ENCODE measurements around the gene HIVEP3.

HIVEP3 gene

GRCh38 chr1:41488040-41488951, 430.4 kb downstream of the HIVEP3 start:
- peaks cover 53% of the 10 kb centered on the region for H3K27me3 Mint-ChIP-seq
- no peak for ATAC-seq
- no peak overlapping the region for H3K4me3 Mint-ChIP-seq
- H3K27ac Mint-ChIP-seq: no peak overlapping the region
- no peak for DNase-seq
- H3K4me1 Mint-ChIP-seq: peaks cover 10% of the 10 kb centered on the region
- no peaks in the 10 kb centered on the region for H3K9me3 Mint-ChIP-seq

DNA sequence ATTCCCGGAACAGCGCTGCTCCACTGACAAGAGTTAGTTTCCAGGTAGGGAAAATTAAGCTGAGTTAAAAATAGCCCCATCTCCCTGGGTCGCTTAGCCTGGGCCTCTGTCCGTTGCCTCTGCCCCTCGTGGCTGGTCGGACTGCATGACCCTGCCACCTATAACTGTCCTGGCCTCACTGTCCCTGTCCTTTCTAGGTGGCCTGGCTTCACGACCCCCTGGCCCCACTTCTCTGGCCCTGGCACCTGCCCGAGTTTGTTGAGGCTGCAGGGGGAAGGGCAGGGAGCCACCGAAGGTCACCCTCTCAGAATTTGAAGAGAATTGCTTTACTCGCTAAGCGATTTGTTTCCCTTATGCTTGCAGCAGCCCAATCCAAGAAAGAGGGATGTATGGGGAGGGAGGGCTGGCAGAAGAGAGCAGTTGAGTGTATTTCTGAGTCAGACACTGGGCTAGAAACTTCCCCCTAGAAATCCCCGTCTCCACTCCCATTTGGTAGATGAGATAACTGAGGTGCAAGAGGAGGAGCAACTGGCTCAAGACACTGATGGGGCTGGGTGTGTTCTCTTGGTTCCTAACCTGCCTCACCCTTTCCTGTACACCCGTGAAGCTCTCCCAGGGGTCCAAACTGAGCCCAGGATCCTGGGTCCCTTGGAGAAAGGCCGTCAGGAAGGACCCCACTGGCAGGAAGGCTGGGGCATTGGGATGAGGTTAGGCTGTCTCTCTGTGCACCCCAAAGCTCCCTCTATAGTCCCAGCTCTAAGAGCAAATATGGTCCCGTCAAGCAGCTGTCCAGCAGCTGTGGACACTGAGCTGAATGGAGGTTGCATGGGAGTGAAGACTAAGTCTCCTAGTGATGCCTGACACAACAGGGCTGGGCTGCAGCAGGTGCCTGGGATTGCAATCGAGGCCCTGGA, 431.3 kb downstream of the HIVEP3 start:
- ATAC-seq: peak; percentile 70
- no peaks in the 10 kb centered on the region for H3K9me3 Mint-ChIP-seq
- peaks cover 13% of the 10 kb centered on the region for H3K4me1 Mint-ChIP-seq
- no peak for DNase-seq
- H3K27ac Mint-ChIP-seq: no peak overlapping the region
- peaks cover 58% of the 10 kb centered on the region for H3K27me3 Mint-ChIP-seq
- H3K4me3 Mint-ChIP-seq: no peak overlapping the region

GRCh38 chr1:41486371-41487125, 432.2 kb downstream of the HIVEP3 start:
- ATAC-seq: no peak
- H3K4me3 Mint-ChIP-seq: peak overlapping the region in 1 of 2 donors; percentile 24

DNA sequence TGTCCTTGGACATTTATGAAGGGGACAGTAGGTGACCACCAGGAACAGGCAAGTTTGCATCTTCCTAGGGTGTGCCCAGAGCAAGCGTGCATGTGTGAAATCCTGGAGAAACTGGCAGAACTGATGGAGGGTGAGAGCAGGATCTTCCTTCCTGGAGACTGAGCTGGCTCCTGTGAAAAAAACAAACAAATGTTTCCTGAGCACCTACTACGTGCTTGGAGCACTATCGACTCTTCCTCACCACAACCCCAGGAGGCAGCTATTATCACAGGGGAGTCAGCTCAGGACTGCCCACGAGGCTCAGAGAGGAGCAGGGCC, 432.7 kb downstream of the HIVEP3 start:
- no peak for ATAC-seq
- Mint-ChIP-seq H3K4me3 (peak overlapping the region in 1 of 2 donors; percentile 24), H3K27me3 (peaks cover 58% of the 10 kb centered on the region)

More at GRCh38 chr1:41486371-41487125, 432.2 kb downstream of the HIVEP3 start:
- Mint-ChIP-seq H3K27ac (peak overlapping the region; percentile 14 to 60), H3K9me3 (no peaks in the 10 kb centered on the region), H3K4me1 (peaks cover 16% of the 10 kb centered on the region), H3K27me3 (peaks cover 58% of the 10 kb centered on the region)
- DNase-seq: no peak

GRCh38 chr1:41485605-41486004, 433.1 kb downstream of the HIVEP3 start:
- no peak overlapping the region for H3K27ac Mint-ChIP-seq
- peaks cover 58% of the 10 kb centered on the region for H3K27me3 Mint-ChIP-seq
- no peak for DNase-seq

More for the DNA sequence above, 432.7 kb downstream of the HIVEP3 start:
- peak overlapping the region; percentile 14 to 60 for H3K27ac Mint-ChIP-seq
- H3K4me1 Mint-ChIP-seq: peaks cover 16% of the 10 kb centered on the region
- DNase-seq: no peak
- no peaks in the 10 kb centered on the region for H3K9me3 Mint-ChIP-seq

DNA sequence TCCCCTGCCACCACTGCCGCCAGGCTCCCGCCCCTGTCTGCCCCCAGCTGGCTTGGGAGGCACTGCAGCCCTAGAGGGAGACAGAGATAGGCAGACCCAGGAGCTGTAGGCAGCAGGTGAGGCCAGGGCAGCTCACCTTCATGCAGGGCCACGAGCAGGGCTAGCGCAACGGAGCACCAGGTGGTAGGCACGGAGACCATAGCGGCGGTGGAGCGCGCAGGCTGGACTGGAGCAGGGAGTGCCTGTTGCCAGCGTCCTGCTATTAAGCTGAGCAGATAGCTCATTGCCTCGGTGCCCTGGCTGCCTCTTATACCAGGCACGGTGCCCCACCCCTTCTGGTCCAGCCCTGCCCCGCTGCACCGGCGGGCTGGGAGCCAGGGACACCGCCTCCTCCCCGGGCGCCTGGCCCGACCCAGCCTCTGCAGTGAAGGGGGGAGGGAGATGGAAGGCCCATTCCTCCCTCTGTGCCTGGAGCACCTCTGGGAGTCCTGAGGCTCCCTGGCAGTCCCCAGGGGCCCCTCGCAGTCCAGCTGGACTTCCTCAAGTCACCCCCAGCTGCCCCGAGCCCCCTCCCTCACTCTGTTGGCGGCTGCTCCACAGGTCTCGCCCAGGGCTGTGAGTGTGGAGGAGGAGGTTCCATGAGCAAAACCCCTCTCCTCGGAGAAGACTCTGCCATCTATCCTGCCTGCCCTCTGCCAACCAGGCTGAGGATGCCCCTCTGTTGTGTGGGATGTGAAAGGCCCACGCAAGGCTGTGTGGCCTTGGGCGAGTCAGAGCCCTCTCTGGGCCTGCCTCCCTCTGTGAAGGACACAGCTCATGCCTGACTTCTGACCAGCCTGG, 434.1 kb downstream of the HIVEP3 start, which contains the start of gene EDN2:
TSS of gene EDN2 (minus strand) at position 282 of the 840 bp plus-strand sequence. CDS start at position 200, 82 bp downstream.
- no peak within 1 kb of the TSS for H3K4me3 Mint-ChIP-seq
- DNase-seq: no peak
- H3K27me3 Mint-ChIP-seq: peaks cover 56% of the 10 kb centered on the region
- no peaks in the 10 kb centered on the region for H3K9me3 Mint-ChIP-seq
- H3K4me1 Mint-ChIP-seq: peaks cover 16% of the 10 kb centered on the region
- ATAC-seq: peak; percentile 28
- H3K27ac Mint-ChIP-seq: no peak within 1 kb of the TSS

More at GRCh38 chr1:41485605-41486004, 433.1 kb downstream of the HIVEP3 start:
- no peak for ATAC-seq
- no peaks in the 10 kb centered on the region for H3K9me3 Mint-ChIP-seq
- no peak overlapping the region for H3K4me3 Mint-ChIP-seq
- peaks cover 16% of the 10 kb centered on the region for H3K4me1 Mint-ChIP-seq

- Mint-ChIP-seq H3K9me3 (no peaks in the 10 kb centered on the region), H3K4me1 (peaks cover 16% of the 10 kb centered on the region), H3K27ac (no peak overlapping the region), H3K27me3 (peaks cover 57% of the 10 kb centered on the region), H3K4me3 (no peak overlapping the region)
- DNase-seq (no peak), ATAC-seq (no peak)
Measured at GRCh38 chr1:41483960-41484401, 434.7 kb downstream of the HIVEP3 start.

DNA sequence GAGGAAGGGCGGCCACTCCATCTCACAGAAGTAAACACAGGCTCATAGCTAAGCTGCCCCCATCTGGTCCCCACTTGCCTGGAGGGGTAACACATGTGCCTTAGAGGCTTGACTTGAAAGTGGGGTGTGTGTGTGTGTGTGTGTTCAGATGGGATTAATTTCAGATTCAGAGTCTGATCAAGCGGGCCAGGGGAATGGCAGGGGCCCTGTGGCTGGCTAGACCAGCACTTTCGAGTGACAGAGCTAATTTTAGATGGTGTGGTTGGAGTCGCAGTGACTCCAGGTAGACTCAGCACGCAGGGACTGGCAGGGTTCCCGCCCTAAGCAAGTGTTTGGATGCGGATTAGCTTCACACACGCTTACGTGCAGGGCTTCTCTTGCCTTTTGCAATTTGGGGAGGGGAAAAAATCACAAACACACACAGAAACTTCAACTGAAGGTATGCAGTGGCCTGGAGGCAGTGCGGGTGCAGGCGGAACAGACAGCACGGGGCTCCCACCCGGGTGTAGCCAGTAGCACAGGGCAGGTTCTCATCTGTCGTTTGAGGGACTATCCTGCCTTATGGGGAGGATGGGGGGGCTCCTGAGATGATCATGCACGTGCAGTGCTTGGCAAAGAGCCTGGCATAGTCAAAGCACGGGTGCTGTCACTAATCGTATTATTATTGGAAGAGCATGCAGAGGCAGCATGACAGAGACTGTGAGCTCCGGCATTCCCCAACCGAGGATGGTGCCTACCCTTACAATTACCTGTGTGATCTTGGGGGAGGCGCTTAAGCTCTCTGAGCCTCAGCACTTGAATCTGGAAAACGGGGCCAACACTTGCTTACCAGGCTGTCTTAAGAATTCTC, 435.5 kb downstream of the HIVEP3 start:
- Mint-ChIP-seq H3K9me3 (no peaks in the 10 kb centered on the region), H3K4me3 (no peak overlapping the region), H3K27me3 (peaks cover 58% of the 10 kb centered on the region), H3K27ac (peak overlapping the region in 1 of 2 donors; percentile 74), H3K4me1 (peaks cover 16% of the 10 kb centered on the region)
- ATAC-seq: no peak
- no peak for DNase-seq

DNA sequence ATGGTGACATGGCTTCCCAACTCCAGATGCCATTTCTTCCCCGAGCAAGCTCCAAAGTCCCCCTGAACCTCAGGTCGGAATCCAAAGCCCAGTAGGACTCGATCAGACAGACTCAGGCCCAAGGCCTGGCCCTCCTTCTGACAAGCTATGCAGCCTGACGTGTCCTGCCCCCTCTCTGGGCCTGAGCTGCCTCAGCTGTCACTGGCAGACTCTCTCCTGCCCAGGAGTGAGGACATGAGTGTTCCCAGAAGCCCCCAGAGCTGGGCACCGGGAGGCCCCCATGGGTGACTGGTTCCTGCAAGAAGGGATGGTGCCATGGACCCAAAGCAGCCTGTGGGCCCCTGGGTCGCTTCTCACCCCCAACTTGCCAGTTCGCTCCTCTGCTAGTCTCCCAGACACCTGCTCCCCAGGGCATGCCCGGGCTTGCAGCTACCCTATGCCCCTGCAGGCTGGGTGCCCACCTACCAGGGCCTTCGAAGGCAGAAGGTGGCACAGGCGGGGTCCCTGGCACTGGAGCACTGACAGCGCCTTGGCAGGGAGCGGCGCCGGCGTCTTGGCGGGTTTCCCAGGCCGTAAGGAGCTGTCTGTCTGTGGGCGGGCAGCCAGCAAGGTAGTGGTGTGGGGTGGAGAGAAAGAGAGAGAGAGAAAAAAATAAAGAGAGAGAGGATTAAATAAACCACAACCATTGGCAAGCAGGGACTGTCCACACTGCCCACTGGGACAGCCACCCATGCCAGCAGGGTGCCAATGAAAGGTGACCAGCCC, 436.5 kb downstream of the HIVEP3 start:
- DNase-seq (no peak), ATAC-seq (no peak)
- peak overlapping the region in 1 of 2 donors; percentile 93 for H3K27ac Mint-ChIP-seq
- no peaks in the 10 kb centered on the region for H3K9me3 Mint-ChIP-seq
- peaks cover 54% of the 10 kb centered on the region for H3K27me3 Mint-ChIP-seq
- peaks cover 16% of the 10 kb centered on the region for H3K4me1 Mint-ChIP-seq
- no peak overlapping the region for H3K4me3 Mint-ChIP-seq

DNA sequence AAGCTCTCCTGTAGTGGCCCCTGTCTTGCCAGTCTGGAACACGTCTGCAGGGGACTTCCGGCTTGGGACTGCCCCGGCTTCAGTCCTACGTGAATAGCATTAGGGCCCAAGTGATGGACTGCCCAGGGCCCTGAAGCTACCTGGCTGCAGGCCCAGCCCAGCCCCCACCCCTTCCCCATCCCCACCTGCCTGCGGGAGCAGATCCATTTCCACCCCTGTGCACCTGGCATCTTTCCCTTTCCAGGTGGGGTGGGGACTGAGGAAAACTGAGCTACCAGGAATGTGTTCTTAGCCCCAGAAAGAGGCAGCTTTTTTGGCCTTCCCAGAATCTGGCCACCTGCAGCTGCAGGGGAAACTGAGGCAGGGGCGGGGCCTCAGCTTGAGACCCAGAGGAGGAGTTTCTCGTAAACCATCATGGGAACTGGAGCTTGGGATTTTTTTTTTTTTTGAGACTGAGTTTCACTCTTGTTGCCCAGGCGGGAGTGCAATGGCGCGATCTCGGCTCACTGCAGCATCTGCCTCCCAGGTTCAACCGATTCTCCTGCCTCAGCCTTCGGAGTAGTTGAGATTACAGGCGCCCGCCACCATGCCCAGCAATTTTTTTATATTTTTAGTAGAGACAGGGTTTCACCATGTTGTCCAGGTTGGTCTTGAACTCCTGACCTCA, 437.5 kb downstream of the HIVEP3 start:
- no peak overlapping the region for H3K4me3 Mint-ChIP-seq
- no peaks in the 10 kb centered on the region for H3K9me3 Mint-ChIP-seq
- no peak overlapping the region for H3K27ac Mint-ChIP-seq
- ATAC-seq (no peak), DNase-seq (no peak)
- H3K4me1 Mint-ChIP-seq: peaks cover 10% of the 10 kb centered on the region
- H3K27me3 Mint-ChIP-seq: peaks cover 45% of the 10 kb centered on the region

- no peaks in the 10 kb centered on the region for H3K9me3 Mint-ChIP-seq
- peaks cover 6% of the 10 kb centered on the region for H3K4me1 Mint-ChIP-seq
- no peak overlapping the region for H3K27ac Mint-ChIP-seq
- H3K4me3 Mint-ChIP-seq: no peak overlapping the region
- H3K27me3 Mint-ChIP-seq: peaks cover 37% of the 10 kb centered on the region
- ATAC-seq (no peak), DNase-seq (no peak)
Measured at GRCh38 chr1:41480204-41481108, 438.3 kb downstream of the HIVEP3 start.

GRCh38 chr1:41479808-41480160, 438.9 kb downstream of the HIVEP3 start:
- Mint-ChIP-seq H3K27ac (no peak overlapping the region), H3K4me1 (peaks cover 6% of the 10 kb centered on the region), H3K4me3 (no peak overlapping the region)

More at GRCh38 chr1:41479808-41480160, 438.9 kb downstream of the HIVEP3 start:
- DNase-seq (no peak), ATAC-seq (no peak)
- no peaks in the 10 kb centered on the region for H3K9me3 Mint-ChIP-seq
- peaks cover 30% of the 10 kb centered on the region for H3K27me3 Mint-ChIP-seq
